Left lung (tissue), 10 donors: ENCODE measurements around the gene ITSN1. TPM values are rescaled to one million over a fixed set of nuclear protein-coding genes. Genes with fewer than 3 reads are reported as not detected.
A peak's percentile ranks its signal among the peaks of the same experiment; 100 is the strongest.

Source experiments
- ATAC-seq: fragments of 200-7000 bp; cut with Tn5 transposase; one replicate; pipeline ENCODE4 v1.9.1; 2020; ENCODE audit warnings: moderate library complexity
- DNase-seq, 4 donors: peaks; one replicate each; pipeline ENCODE4 v3.0.0-alpha.2; 2013 to 2020
- H3K27ac ChIP-seq, 2 donors: fragments of 200-600 bp; sonication (generic) in 1 of 2; one replicate each; pipeline versions ENCODE4 v1.5.0 to v1.8.0; 2020 to 2021
- H3K27me3 ChIP-seq, 2 donors: fragments of 200-600 bp; sonication (generic) in 1 of 2; one replicate each; pipeline versions ENCODE4 v1.5.0 to v1.8.0; 2020 to 2021
- H3K36me3 ChIP-seq, 2 donors: fragments of 200-600 bp; sonication (generic) in 1 of 2; one replicate each; pipeline versions ENCODE4 v1.5.0 to v1.8.0; 2020 to 2021
- H3K4me1 ChIP-seq, 2 donors: fragments of 200-600 bp; one replicate each; pipeline ENCODE4 v1.8.0; 2021
- H3K4me3 ChIP-seq, 2 donors: fragments of 200-600 bp; sonication (generic) in 1 of 2; one replicate each; pipeline versions ENCODE4 v1.5.0 to v1.8.0; 2020 to 2021; ENCODE audit warnings: mild to moderate bottlenecking in 1 of 2
- H3K9me3 ChIP-seq, 2 donors: fragments of 200-600 bp; sonication (generic) in 1 of 2; one replicate each; pipeline versions ENCODE4 v1.5.0 to v1.8.0; 2020 to 2021
- intact Hi-C, 2 donors: fragments of 100-400 bp; cut with DNase I; formaldehyde crosslinking; loops; one replicate each; pipeline versions ENCODE4 v1.11.2 to v1.14.2; 2022
- polyA plus RNA-seq, 6 donors: library from polyadenylated mRNA; unstranded; fragments of 120-200 nt; gene quantifications; one replicate each; pipeline ENCODE4 v1.2.1, GENCODE V29; 2013; ENCODE audit not compliant: insufficient read length in 6 of 6
- total RNA-seq, 2 donors: library from RNA; stranded (reverse); fragmentation: NEBNext Ultra II Directional; extraction: Animal tissue kit (Norgen Biotek cat#: 25700); gene quantifications; one replicate each; pipeline ENCODE4 v1.2.1, GENCODE V29; 2021
- TF ChIP-seq, protein P1 (sequence below), 2 donors: fragments of 200-600 bp; sonication (generic) in 1 of 2; IDR thresholded peaks; one replicate each; pipeline versions ENCODE4 v1.5.0 to v1.8.0; 2021; ENCODE audit warnings: antibody characterized with exemption in 2 of 2
- donor health status: DM: no; HTN: yes; CAD: no.
- donor health status: DM: no; HTN: no; CAD: no.

Gene ITSN1
- total and polyA plus RNA-seq, 8 donors, result 38.9 to 59.1 (median 50.8) TPM

DNA sequence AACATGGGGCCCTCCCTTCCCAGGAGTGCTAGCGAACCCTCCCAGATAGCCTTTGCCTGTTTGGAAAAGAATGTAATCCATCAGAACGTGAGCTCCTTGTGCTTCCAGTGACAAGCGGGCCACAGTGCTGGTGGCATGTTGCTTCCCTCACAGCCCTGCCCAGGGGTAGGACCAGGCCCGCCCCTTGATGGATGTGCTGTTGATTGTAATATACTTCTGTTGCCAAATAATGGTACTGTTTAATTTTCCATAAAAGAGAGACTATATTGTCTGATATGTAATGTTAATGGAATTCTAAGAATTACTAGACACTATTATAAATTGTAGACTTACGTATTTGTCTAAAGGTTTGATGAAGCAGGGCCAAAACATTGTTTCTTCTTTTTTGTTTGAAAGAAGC, 256.9 kb downstream of the ITSN1 start:
- no peaks in the 10 kb centered on the region for H3K27me3 ChIP-seq
- H3K9me3 ChIP-seq, result no peaks in the 10 kb centered on the region
- peak overlapping the region in 1 of 2 donors; percentile 8 for H3K27ac ChIP-seq
- ATAC-seq, result no peak
- no peak overlapping the region for H3K4me3 ChIP-seq
- H3K36me3 ChIP-seq, result peaks cover 0 to 38% of the 10 kb centered on the region in 2 donors
- peaks cover 0 to 4% of the 10 kb centered on the region in 2 donors for H3K4me1 ChIP-seq
- TF ChIP-seq, protein P1, sequence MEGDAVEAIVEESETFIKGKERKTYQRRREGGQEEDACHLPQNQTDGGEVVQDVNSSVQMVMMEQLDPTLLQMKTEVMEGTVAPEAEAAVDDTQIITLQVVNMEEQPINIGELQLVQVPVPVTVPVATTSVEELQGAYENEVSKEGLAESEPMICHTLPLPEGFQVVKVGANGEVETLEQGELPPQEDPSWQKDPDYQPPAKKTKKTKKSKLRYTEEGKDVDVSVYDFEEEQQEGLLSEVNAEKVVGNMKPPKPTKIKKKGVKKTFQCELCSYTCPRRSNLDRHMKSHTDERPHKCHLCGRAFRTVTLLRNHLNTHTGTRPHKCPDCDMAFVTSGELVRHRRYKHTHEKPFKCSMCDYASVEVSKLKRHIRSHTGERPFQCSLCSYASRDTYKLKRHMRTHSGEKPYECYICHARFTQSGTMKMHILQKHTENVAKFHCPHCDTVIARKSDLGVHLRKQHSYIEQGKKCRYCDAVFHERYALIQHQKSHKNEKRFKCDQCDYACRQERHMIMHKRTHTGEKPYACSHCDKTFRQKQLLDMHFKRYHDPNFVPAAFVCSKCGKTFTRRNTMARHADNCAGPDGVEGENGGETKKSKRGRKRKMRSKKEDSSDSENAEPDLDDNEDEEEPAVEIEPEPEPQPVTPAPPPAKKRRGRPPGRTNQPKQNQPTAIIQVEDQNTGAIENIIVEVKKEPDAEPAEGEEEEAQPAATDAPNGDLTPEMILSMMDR (IDR thresholded peaks at IDR 0.05), result no peak
- intact Hi-C loops, result no loop called here
- no peak for DNase-seq

DNA sequence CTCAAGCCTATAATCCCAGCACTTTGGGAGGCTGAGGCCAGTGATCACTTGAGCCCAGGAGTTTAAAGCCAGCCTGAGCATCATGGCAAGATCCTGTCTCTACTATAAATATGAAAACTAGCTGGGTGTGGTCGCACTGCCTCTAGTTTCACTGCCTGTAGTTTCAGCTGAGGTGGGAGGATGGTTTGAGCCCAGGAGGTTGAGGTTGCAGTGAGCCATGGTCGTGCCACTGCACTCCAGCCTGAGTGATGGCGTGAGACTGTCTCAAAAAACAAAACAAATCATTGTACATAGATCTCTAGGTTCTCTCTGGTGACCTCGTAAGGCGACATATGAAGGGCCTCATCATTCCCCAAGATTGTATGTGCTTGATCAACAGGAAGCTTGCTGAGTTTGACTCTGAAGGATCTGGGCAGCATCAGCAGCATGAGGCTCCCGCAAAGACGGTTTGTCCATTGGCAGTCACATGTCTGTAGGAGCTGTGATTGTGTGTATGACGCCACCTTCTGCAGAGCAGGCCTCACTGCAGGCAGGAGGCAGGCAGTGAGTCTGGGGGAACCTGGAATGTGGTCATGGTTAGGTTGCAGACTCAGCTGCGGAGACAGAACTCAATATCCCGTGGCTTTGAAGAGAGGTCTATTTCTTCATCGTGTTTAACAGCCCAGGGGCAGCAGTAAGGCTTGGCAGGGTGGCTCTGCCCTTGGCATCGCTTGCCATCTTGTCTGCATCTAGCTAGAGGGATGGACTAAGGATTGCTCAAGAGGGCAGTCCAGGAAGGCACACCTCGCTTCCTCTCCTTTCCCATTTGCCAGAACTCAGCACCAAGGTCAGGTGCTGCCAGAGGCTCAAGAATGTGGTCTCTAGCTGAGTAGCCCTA, 259.3 kb downstream of the ITSN1 start:
- peaks cover 0 to 63% of the 10 kb centered on the region in 2 donors for H3K36me3 ChIP-seq
- H3K9me3 ChIP-seq, result no peaks in the 10 kb centered on the region
- ATAC-seq, result peak; percentile 87
- no peak overlapping the region for H3K27ac ChIP-seq
- DNase-seq, result peak in 1 of 4 donors; percentile 54
- no peaks in the 10 kb centered on the region for H3K27me3 ChIP-seq
- intact Hi-C loops, result loop anchor here in 1 of 2 donors (10.0 kb wide), 1 partner anchor 257 kb away; the partner anchor contains the start of genes CRYZL1 and ITSN1
- TF ChIP-seq, protein P1 (IDR thresholded peaks at IDR 0.05), result peak; percentile 27 to 35
- no peaks in the 10 kb centered on the region for H3K4me1 ChIP-seq
- H3K4me3 ChIP-seq, result no peak overlapping the region

DNA sequence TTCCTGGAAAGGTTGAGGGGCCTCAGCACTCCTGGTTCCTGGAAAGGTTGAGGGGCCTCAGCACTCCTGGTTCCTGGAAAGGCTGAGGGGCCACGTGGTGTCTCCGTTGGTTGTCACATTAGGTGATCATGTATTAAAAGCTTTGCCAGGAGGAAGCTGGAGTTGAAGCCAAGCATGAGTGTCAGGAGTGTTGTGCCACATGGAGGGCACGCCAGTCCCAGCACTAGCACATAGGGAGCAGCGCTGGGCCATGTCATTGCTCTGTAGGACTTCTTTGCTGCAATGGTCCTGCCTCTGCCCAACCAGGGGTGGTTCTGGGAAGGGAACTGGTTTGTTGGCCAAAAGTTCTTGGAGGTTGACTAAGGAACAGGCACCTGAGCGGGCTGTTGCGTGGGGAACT, 260.0 kb downstream of the ITSN1 start:
- DNase-seq (no peak), ATAC-seq (no peak)
- Histone ChIP-seq H3K4me1 (no peaks in the 10 kb centered on the region), H3K9me3 (no peaks in the 10 kb centered on the region), H3K4me3 (no peak overlapping the region), H3K36me3 (peaks cover 0 to 70% of the 10 kb centered on the region in 2 donors), H3K27me3 (no peaks in the 10 kb centered on the region), H3K27ac (no peak overlapping the region)
- TF ChIP-seq, protein P1 (IDR thresholded peaks at IDR 0.05), result no peak
- intact Hi-C loops, result loop anchor here in 1 of 2 donors (10.0 kb wide), 1 partner anchor 258 kb away; the partner anchor contains the start of genes CRYZL1 and ITSN1

DNA sequence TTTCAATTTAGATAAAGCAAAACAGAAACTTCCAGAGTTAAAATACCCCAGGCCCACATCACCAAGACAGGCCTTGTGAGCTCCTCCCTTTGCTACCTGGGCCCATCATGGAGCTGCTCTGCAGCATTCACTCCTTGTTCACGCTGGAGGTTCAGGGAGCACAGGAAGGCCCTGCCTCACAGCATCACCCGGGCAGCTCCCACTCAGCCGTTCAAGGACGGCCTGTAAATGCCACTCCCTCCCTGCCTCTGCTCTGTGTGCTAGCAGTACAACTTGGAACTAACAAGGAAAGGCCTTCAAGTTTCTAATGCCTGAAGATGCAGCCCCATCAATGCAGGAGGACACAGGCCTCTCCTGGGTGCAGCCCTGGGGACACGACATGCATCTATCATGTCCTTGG, 261.7 kb downstream of the ITSN1 start:
- TF ChIP-seq, protein P1 (IDR thresholded peaks at IDR 0.05), result no peak
- no peaks in the 10 kb centered on the region for H3K9me3 ChIP-seq
- DNase-seq (no peak), ATAC-seq (no peak)
- no peaks in the 10 kb centered on the region for H3K4me1 ChIP-seq
- H3K27me3 ChIP-seq, result no peaks in the 10 kb centered on the region
- no peak overlapping the region for H3K4me3 ChIP-seq
- peaks cover 0 to 87% of the 10 kb centered on the region in 2 donors for H3K36me3 ChIP-seq
- no peak overlapping the region for H3K27ac ChIP-seq
- intact Hi-C loops, result loop anchor here in 1 of 2 donors (10.0 kb wide), 1 partner anchor 259 kb away; the partner anchor contains the start of genes CRYZL1 and ITSN1

DNA sequence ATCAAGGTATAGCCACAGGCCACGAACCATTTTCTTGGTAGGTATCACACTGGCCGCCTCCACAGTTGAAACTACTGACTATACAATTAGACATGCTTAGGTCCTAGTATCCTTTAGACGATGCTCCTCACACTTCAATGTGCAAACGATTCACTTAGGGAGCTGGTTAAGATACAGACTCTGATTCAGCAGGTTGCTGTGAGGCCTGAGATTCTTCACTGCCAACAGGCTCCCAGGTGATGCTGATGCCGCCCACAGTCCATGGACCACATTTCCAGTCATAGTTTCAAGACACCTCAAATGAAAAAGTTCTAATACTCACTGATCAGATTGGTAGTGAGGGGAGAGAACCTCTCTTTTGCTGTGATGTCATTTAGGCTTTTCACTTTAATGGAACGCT, 266.5 kb downstream of the ITSN1 start:
- Histone ChIP-seq H3K9me3 (no peaks in the 10 kb centered on the region), H3K4me1 (peaks cover 0 to 5% of the 10 kb centered on the region in 2 donors), H3K27ac (no peak overlapping the region), H3K36me3 (peaks cover 0 to 99% of the 10 kb centered on the region in 2 donors), H3K4me3 (no peak overlapping the region), H3K27me3 (no peaks in the 10 kb centered on the region)
- no peak for DNase-seq
- ATAC-seq, result no peak
- TF ChIP-seq, protein P1 (IDR thresholded peaks at IDR 0.05), result no peak
- intact Hi-C loops, result loop anchor here in 1 of 2 donors (10.0 kb wide), 1 partner anchor 264 kb away; the partner anchor contains the start of genes CRYZL1 and ITSN1
